Spleen (tissue), 7 donors: ENCODE measurements around the gene COMMD9.

Source experiments
- POLR2AphosphoS5 ChIP-seq, 3 donors: sonication (generic); formaldehyde crosslinking; IDR thresholded peaks; one replicate each; pipeline ENCODE4 v1.5.1; 2017; ENCODE audit warnings: antibody characterized with exemption in 3 of 3
- TF ChIP-seq, protein P1 (sequence below), 11 experiments: fragments of 200-600 bp in 7 of 11; fragments of 450-650 bp in 4 of 11; sonication (generic) in 4 of 11; IDR thresholded peaks in 8 of 11; conservative IDR thresholded peaks in 3 of 11; 1 replicate in 7 of 11; 2 replicates in 4 of 11; pipeline versions ENCODE4 v1.4.0 to v1.8.0; 2016 to 2021; ENCODE audit warnings: antibody characterized with exemption in 11 of 11, inconsistent platforms in 4 of 11, mild to moderate bottlenecking in 1 of 11
- donor health status: DM: no; HTN: no; CAD: no; lungs with moderate emphysema.
- donor health status: DM: no; HTN: no; CAD: no.
- donor health status: DM: no; HTN: no; CAD: no.

DNA sequence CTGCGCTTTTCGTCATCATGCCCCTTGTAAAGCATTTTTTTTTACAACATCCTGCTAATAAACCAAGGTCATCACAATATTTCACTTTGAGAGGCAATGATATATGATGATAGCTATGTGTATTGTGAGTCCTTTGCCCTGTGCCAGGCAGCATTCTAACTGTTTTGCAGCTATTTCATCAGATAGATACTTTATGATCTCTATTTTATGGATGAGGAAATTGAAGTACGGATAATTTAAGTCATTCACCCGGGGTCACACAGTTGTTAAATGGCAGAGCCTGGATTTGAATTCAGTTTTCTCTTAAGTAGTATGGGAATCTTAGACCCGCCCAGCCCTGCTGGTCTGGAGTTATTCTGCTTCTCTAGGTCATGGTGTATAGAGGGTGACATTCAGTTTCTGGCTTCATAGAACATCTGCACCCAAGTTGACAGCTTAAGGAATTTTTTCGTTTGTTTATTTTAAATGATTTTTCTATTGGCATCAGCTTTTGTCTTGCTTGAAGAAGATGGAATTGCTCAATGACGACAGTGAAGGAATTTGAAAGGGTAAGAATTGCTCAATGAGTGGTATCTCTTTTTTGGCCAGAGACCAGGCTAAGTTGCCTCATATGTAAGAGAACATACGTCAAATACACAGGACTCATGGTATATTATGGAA lies 7.8 kb upstream of the COMMD9 start:
- TF ChIP-seq, protein P1, sequence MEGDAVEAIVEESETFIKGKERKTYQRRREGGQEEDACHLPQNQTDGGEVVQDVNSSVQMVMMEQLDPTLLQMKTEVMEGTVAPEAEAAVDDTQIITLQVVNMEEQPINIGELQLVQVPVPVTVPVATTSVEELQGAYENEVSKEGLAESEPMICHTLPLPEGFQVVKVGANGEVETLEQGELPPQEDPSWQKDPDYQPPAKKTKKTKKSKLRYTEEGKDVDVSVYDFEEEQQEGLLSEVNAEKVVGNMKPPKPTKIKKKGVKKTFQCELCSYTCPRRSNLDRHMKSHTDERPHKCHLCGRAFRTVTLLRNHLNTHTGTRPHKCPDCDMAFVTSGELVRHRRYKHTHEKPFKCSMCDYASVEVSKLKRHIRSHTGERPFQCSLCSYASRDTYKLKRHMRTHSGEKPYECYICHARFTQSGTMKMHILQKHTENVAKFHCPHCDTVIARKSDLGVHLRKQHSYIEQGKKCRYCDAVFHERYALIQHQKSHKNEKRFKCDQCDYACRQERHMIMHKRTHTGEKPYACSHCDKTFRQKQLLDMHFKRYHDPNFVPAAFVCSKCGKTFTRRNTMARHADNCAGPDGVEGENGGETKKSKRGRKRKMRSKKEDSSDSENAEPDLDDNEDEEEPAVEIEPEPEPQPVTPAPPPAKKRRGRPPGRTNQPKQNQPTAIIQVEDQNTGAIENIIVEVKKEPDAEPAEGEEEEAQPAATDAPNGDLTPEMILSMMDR (IDR thresholded peaks at IDR 0.05 in 8 of 11, conservative IDR thresholded peaks at IDR 0.05 in 3 of 11), result no peak
- no peak for TF ChIP-seq POLR2AphosphoS5 (IDR thresholded peaks at IDR 0.05)
